Measurements from ENCODE around the gene ZRANB1.

The ZRANB1 gene

DNA sequence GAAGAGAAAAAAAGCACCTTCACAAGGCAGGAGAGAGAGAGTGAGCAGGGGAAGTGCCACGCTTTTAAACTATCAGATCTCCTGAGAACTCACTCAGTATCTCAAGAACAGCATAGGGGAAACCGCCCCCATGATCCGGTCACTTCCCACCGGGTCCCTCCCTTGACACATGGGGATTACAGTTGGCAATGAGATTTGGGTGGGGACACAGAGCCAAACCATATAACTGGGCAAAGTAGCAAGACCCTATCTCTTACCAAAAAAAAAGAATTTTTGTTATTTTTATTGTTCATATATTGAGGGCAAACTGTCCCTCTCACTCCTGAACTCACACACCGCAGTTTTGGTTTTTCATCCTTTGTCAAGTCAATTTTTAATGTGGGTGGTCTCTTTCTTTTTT, 18.2 kb upstream of the ZRANB1 start:
- no peak for DNase-seq

DNA sequence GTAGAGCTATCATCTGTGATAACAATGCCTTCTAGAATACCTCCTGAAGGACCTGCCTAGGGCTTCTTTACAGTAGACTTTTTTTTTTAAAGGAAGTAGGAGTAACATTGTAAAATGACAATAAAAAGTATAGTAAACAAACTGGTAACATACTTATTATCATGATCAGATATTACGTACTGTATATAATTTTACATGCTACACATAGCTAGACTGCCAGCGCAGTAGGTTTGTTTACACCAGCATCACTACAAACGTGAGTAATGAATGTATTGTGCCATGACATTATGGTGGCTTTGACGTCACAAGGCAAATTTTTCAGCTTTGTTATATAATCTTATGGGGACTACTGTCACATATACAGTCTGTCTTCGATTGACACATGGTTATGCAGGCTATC, 15.4 kb upstream of the ZRANB1 start:
- no peak for DNase-seq

DNA sequence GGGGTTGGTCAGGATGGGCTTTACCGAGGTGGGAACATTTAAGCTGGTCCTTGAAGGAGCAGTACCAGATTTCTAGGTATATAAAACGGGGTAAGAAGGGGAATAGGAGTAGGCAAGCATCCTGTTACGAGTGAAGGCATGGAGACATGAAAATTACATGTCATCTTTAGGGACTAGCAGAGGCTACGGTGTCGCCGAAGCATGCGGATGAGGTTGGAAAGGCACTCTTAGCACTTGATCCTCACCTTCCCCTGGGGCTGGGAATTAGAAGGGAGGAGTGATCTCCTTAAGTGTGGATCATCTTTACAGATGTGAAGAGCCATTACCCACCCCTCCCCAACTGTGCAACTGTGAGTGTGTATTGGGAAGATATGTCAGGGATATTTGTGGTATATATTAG, 13.8 kb upstream of the ZRANB1 start:
- no peak for DNase-seq

DNA sequence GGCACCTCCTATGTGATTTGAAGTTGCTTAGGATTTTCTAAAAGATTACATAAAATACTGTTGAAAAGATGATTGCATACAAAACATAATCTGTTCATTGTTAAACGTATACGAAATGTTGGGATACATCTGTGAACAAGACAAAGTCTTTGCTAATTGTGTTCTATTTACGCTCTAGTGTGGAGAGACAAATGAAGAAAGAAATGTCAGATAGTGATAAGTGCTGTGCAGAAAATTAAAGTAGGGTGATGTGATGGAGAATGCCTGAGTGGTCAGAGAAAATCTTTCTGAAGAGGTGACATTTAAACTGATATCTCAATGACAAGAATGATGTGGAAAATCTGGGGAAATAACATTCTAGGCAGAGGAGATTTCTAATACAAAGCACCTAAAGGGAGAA, 13.4 kb upstream of the ZRANB1 start:
- DNase-seq: no peak

DNA sequence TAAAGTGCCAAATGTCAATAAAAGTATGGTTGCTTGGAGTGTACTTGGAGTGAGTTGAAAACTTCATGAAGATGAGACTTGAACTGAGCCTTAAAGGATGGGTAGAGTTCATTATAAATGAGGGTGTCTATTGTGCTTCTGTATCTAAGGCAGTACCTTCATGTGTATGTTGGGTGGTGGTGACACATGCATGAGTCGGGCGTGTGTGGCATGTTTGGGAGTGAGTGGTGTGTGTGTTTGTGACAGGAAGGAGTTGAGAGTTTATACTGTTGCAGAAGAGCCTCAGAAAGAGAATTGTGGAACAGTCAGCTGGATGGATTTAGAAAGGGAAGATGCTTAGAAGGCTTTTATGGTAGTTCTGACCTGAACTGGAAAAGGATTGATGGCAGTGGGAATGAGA, 6.0 kb upstream of the ZRANB1 start:
- no peak for DNase-seq

DNA sequence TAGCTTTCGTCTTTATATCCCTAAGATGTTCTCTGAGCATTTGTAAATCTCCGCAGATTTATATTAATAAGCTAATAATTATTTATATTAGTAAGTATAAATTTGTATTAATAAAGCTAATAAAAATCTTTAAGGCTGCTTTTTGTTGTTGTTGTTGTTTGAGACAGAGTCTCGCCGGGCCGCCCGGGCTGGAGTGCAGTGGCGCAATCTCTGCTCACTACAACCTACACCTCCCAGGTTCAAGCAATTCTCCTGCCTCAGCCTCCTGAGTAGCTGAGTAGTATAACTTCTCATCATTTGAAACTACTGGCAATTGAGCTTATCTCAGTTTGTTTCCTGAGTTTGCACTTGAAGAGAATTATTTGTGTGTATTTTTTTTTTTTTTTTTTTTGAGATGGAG, 5.1 kb upstream of the ZRANB1 start:
- no peak for DNase-seq

DNA sequence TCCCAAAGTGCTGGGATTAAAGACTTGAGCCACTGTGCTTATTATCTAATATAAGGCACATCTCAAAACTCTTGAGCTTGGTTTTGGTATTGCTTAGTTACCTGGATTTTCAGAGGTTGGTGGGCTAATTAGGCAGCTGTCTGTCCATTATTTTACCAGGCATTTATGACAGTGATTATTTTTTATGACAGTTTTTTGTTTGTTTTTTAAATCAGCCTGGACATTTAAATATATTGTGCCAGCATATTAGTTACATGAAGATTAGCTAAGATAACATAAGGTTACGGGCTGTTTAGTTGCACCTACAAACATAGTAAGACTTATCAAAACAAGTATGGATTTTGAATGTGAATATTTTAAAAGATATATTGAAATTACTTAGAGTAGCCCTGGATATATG, 2.6 kb upstream of the ZRANB1 start:
- no peak for DNase-seq

DNA sequence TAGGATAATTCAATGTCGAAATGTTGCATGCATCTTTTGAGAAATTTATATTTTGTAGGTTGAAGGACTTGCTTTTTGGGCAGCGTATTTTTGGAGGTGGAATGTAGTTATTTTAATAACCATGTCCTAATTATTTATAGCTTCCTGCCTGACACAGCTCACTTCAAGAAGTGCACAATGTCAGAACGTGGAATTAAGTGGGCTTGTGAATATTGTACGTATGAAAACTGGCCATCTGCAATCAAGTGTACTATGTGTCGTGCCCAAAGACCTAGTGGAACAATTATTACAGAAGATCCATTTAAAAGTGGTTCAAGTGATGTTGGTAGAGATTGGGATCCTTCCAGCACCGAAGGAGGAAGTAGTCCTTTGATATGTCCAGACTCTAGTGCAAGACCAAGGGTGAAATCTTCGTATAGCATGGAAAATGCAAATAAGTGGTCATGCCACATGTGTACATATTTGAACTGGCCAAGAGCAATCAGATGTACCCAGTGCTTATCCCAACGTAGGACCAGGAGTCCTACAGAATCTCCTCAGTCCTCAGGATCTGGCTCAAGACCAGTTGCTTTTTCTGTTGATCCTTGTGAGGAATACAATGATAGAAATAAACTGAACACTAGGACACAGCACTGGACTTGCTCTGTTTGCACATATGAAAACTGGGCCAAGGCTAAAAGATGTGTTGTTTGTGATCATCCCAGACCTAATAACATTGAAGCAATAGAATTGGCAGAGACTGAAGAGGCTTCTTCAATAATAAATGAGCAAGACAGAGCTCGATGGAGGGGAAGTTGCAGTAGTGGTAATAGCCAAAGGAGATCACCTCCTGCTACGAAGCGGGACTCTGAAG, 620 bp downstream of the ZRANB1 start:
- DNase-seq: no peak

DNA sequence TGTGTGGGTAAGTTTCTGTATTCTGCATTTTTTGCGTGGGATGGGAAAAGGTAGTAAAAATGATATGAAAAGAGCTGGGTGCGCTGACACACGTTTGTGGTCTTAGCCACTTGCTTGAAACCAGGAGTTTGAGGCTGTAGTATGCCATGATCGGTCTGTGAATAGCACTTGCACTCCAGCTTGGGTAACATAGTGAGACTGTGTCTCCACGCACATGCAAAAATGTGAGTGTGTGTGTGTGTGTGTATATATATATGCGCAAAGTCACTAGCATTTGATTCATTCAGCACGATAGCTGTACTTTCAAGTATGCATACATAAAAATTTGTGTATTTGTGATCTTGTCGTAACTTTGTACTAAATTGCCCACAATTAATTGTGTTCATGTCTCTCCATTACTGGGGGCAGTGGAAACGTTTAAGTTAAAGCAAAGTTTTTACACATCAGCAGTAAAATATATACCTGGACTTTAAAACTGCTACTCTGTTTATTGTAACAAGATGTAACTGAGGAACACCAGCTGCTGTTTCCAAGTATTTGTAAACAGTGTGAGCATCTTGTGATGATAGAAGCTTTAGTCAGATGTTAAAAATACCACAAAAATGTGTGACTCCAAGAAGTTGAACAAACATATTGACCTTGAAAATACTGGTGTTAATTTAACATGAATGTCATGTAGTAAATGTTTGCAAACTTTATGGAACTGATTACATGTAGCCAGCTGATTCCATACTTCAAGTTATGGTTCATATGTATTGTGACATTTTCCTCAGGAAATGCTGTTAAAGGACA, 1.6 kb downstream of the ZRANB1 start:
- DNase-seq: no peak

DNA sequence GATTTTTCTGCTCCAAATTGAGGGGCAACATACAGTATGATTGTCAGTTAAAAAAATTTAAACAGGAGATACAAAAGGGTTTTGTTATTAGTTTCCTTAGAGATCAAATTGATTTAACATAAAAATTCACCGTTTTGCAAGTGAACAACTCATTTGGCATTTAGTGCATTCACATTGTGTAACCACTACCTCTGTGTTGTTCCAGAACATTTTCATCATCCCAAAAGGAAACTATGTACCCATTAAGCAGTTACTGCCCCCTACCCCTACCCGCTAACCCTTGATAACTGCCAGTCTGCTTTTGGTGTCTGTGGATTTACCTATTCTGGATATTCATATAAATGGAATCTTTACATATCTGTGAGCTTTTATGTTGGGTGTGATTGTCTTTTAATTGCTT, 3.1 kb downstream of the ZRANB1 start:
- DNase-seq: no peak

DNA sequence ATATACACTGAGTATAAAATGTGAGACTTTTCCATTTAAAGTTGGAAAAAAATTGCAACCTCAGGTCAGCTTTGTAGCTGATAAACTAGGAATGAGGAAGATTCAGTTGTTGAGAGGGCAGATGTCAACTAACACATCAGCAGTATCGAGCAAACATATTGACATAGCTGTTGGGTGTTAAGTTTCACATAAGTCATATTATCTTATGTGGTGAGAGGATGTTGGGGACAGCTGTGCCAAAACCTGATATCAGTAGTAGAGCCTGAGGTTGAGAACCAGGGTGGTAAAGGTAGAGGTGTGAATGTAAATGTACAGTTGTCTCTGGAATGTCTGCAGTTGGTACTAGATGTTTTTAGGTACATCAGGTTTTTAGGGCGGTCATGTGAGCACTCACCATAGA, 5.0 kb downstream of the ZRANB1 start:
- DNase-seq: no peak

DNA sequence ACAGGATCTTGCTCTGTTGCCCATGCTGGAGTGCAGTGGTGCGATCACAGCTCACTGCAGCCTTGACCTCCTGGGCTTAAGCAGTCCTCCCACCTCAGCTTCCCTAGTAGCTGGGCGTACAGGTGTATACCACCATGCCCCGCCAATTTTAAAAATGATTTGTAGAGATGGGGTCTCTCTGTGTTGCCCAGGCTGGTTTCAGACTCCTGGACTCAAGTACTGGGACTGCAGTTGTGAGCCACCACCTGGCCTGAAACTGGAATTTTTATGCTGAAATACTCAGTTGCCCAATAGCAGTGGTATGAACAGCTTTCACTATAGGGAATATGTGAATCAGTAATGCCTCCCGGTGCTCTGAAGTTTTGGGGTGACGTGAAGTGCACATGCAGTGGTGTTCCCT, 7.6 kb downstream of the ZRANB1 start:
- DNase-seq: no peak

DNA sequence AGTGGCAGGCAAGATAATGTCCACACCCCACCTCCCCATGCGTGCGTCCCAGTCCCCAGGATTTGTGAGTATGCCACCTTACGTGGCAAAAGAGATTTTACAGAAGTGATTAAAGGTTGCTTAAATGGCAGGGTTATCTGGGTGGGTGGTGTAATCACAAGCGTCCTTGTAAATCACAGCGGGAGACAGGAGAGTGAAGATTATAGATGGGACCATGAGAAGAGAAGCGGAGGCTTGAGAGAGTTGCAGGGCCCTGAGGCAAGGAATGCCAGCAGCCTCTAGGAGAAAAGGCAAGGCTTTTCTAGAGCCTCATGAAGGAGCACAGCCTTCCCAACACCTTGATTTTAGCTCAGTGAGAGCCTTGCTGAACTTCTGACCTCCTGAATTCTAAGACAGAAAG, 10.2 kb downstream of the ZRANB1 start:
- no peak for DNase-seq

DNA sequence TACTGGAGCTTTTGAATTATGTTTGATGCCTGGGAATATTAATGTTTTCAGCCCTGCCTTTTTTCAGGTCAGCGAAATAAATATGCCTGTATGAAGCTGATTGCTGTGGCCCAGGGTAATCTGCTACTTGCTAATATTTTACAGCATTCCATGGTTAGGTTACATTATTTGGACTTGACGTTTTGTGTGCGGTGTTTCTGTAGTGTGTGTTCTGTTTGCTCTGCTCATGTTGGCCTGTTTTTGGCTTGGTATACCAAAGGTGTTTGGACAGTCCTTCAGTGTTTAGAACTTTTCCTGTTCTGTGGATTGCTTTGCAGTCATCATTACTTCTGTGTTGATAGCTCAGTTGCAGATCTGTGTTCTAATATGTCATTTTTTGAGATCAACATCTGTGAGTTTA, 11.5 kb downstream of the ZRANB1 start:
- no peak for DNase-seq

DNA sequence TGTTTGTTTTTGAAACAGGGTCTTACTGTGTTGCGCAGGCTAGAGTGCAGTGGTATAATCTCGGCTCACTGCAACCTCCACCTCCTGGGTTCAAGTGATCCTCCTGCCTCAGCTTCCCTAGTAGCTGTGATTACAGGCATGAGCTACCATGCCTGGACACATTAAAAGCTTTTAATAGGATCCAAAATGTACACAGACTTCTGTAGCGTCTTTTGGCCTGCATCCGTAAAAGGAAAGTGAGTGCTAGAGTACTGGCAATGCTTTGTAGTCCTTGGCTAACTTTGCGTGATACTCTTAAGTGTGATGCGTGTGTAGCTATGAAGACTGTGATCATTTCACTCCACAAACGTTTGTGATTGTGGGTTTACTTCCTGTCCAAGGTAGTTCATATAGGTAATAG, 13.3 kb downstream of the ZRANB1 start:
- DNase-seq: no peak

DNA sequence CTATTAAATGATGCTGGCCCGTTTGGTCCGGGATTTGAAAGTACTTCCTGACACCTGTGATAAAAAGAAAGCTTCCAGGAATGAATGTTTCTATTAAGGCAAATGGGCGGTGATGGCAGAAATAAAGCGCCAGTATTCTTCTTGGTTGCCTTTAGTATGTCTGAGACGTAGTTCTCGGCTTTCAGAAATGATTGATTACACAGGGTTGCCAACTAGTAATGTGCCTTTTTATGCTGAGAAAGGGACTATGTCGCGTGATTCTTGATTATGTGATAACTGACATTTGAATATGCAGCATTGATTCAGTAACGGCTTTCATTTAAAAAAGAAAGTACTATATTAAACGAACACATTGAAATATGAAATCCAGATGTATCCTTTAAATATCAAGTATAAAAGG, 13.9 kb downstream of the ZRANB1 start:
- DNase-seq: no peak

DNA sequence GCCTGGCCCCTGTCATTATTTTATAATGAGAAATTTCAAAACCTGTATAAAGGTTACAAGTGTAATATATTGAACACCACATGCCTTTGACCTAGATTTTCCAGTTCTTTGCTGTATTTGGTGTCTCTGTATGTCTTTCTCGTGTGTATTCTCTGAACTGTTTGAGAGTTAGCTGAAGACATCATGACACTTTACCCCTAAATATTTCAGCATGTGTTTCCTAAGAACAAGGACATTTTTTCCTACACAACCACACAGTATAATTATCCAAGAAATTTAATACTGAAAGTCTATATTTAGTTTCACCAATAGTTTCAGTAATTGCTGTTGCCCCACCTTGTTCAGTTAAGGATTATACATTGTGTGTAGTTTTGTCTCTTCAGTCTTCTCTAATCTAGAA, 14.8 kb downstream of the ZRANB1 start:
- DNase-seq: no peak

DNA sequence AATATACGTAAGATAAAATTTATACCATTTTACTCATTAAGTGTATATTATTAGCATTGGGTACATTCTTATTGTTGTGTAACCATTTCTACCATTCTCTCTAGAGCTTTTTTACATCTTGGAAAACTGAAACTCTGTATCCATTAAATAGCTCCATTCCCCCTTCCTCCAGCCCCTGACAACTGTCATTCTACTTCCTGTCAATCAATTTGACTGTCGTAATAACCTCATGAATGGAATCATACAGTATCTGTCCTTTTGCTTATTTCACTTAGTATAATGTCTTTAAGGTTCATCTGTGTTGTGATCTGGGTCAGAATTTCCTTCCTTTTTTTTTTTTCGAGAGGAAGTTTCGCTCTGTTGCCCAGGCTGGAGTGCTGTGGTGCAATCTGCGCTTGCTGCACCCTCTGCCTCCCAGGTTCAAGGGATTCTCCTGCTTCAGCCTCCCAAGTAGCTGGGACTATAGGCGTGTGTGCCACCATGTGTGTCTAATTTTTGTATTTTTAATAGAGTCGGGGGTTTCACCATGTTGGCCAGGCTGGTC, 15.6 kb downstream of the ZRANB1 start:
- DNase-seq: no peak

DNA sequence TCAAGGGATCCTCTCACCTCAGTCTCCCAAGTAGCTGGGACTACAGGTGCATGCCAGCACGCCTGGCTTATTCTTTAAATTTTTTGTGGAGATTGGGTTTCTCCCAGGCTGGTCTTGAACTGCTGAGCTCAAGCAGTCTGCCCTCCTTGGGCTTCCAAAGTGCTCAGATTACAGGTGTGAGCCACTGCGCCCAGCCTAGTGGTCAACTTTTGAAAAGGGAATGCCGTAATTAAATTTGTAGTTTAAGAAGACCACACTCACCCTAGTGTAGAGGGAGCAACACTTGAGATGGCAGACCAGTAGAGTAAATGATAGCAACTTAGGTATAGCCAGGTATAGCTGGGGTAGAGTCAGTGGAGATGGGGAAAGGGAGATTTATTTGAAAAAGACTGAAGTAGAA, 17.6 kb downstream of the ZRANB1 start:
- DNase-seq: no peak

DNA sequence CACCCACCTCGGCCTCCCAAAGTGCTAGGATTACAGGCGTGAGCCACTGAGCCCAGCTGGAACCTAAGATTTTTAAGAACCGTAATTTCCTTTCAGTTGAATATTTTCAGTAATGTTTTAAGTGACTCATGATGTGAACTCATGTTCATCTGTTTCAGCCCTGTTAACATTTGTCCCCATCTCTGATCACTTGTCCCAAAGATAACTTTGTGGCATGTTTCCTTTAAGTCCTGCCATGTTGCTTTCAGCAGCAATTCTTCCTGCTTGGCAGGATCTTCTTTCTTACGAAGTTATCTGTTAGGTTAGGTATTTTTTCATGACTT, 19.3 kb downstream of the ZRANB1 start:
- no peak for DNase-seq

DNA sequence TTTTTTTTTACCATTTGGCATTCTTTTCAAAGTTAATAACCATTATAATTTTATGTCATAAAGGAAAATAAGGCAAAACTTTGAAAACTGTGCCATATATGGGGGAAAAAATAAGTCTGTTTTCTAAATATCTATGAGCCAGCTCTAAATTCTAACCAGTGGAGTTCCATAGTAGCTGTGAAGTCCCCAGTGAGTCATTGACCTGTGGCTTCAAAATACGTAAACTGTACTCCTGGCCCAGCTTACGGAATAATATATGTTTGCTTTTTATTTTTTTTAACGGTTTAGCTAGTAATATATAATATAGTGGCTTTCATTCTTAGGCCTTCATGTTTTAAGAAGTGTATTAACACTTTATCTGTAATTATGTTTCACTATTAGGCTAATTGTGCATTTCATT, 20.5 kb downstream of the ZRANB1 start:
- DNase-seq: no peak

DNA sequence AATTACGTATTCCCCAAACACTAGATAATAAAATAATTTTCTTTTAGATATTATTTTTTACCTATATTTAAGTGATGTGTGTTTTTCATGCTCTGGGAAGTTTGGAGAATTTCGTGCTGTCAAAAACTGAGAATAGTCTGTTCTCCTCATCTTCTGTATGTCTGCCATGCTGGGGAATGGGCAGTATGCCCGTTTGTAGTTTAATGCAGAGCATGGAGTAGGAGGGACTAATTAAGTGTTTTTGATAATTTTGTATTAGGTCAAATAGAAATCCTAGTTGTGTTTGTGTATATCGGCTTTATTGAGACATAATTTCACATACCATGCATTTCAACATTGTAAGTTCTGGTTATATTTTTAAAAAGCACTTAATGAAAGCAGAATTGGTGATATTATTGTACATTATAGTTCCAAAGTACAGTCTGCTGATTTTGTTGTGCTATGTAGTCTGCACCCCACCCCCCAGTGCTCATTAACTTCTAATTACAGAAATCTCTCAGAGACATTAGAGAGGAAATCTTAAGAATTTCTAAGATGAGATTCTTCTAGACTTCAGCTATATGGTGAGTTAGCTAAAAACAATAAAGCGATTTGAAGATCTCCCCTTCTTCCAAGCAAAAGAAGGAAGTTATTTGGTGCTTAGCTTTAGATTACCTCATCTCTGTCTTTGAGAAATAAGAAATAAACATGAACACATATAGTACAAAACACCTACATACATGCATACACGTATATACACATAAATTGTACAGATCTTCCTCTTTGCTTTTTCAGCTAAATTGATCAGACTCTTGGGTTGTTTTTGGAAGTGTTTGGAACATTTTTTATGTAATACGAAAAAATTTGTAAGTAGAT, 22.2 kb downstream of the ZRANB1 start:
- DNase-seq: no peak

DNA sequence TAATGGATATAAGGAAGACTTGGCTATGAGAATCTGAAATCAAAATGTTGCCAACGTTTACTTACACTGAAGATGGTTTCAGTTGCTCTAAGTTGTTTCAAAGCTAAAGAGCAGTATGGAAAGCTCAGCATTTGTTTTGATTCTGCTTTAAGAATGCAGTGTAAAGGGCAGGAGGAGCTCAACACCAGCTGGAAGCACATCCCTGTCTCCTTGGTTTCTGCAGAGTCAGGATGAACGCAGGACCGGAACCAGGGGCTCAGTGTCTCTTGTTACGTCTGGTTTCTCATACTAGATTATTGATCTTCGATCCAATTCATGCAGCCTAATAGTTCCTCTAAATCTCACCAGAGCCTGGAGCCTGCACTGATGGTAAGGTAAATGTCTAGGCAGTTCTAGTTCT, 24.1 kb downstream of the ZRANB1 start:
- no peak for DNase-seq

DNA sequence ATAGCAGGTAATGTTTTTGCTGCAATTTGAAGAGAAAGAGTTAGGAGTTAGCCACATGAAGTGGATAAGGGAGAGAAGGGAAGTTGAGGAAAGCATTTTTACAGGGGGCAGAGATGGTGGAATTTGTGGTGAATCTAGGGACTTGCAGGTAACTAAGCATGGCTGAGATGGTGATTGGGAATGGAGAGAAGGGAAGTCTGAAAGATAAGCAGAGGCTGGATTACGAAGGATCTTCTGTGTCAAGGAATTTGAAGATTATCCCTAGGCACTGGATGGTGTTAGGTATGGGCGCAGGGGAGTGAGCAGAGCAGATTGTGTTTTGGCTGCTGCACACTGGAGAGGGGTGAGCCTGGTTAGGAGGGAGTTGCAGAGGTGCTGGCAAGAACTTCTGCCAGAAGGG, 25.3 kb downstream of the ZRANB1 start:
- no peak for DNase-seq
